OCI-LY1 (cell line): ENCODE results near the gene SYNE2.

ENCODE experiments used
- H2AFZ ChIP-seq: fragments of 200-600 bp; sonication (generic), shearing (Covaris generic); 2 replicates; pipeline ENCODE4 v1.6.0; 2014; ENCODE audit warnings: antibody characterized with exemption, mild to moderate bottlenecking, low read length
- H3F3A ChIP-seq: fragments of 200-600 bp; sonication (generic), shearing (Covaris generic); 2 replicates; pipeline ENCODE4 v1.6.0; 2014; ENCODE audit warnings: mild to moderate bottlenecking, antibody characterized with exemption, low read length, moderate library complexity; ENCODE audit not compliant: insufficient read depth
- H3K27ac ChIP-seq: fragments of 200-600 bp; sonication (generic); 2 replicates; pipeline ENCODE4 v1.5.1; 2014; ENCODE audit warnings: low read length, mixed run types, mild to moderate bottlenecking, low read depth; ENCODE audit not compliant: poor library complexity, severe bottlenecking
- H3K27me3 ChIP-seq: fragments of 200-600 bp; sonication (generic); 2 replicates; pipeline ENCODE4 v1.6.0; 2014; ENCODE audit warnings: antibody characterized with exemption, mild to moderate bottlenecking, low read length, moderate library complexity; ENCODE audit not compliant: insufficient read depth
- H3K36me3 ChIP-seq: fragments of 200-600 bp; sonication (generic); 2 replicates; pipeline ENCODE4 v1.6.1; 2014; ENCODE audit warnings: mild to moderate bottlenecking, antibody characterized with exemption, low read length, moderate library complexity, mixed read lengths; ENCODE audit not compliant: insufficient read depth
- H3K4me1 ChIP-seq: fragments of 200-600 bp; sonication (generic); 2 replicates; pipeline ENCODE4 v1.5.1; 2014; ENCODE audit warnings: mild to moderate bottlenecking, low read length, moderate library complexity; ENCODE audit not compliant: insufficient read depth, severe bottlenecking
- H3K4me2 ChIP-seq: fragments of 200-600 bp; sonication (generic), shearing (Covaris generic); 2 replicates; pipeline ENCODE4 v1.6.1; 2014; ENCODE audit warnings: low read length
- H3K4me3 ChIP-seq: fragments of 200-600 bp; sonication (generic); 2 replicates; pipeline ENCODE4 v1.5.1; 2014; ENCODE audit warnings: low read length, low read depth, mild to moderate bottlenecking, mixed read lengths; ENCODE audit not compliant: poor library complexity, severe bottlenecking
- H3K79me2 ChIP-seq: fragments of 200-600 bp; shearing (Covaris generic); 2 replicates; pipeline ENCODE4 v1.6.1; 2016; ENCODE audit warnings: mixed run types, low read length, mixed read lengths; ENCODE audit not compliant: insufficient read depth
- H3K9ac ChIP-seq: fragments of 200-600 bp; sonication (generic), shearing (Covaris generic); 2 replicates; pipeline ENCODE4 v1.6.1; 2014; ENCODE audit warnings: mild to moderate bottlenecking, low read length, mixed read lengths
- H3K9me2 ChIP-seq: fragments of 200-600 bp; sonication (generic), shearing (Covaris generic); 2 replicates; pipeline ENCODE4 v1.6.1; 2014; ENCODE audit warnings: low read depth, mild to moderate bottlenecking, low read length, mixed read lengths
- H3K9me3 ChIP-seq: fragments of 200-600 bp; shearing (Covaris generic); 2 replicates; pipeline ENCODE4 v1.6.1; 2014; ENCODE audit warnings: low read length, mixed read lengths
- H4K20me1 ChIP-seq: fragments of 200-600 bp; sonication (generic), shearing (Covaris generic); 2 replicates; pipeline ENCODE4 v1.6.0; 2016; ENCODE audit warnings: mild to moderate bottlenecking, low read length; ENCODE audit not compliant: insufficient read depth
- EZH2 ChIP-seq: fragments of 200-600 bp; sonication (generic), shearing (Covaris generic); IDR thresholded peaks from 2 replicates; pipeline ENCODE4 v1.8.0; 2017; ENCODE audit warnings: borderline replicate concordance, mixed run types, mild to moderate bottlenecking, antibody characterized with exemption, low read length, moderate library complexity, mixed read lengths
- TF ChIP-seq, protein P1 (sequence below): fragments of 200-600 bp; sonication (generic), shearing (Covaris generic); IDR thresholded peaks from 2 replicates; pipeline ENCODE4 v1.5.1; 2017; ENCODE audit warnings: mild to moderate bottlenecking, antibody characterized with exemption, low read length, moderate library complexity, mixed read lengths

Gene SYNE2

GRCh38 chr14:64232095-64232838, 379.5 kb downstream of the SYNE2 start:
- H3K27ac ChIP-seq, result peak overlapping the region; percentile 99
- H4K20me1 ChIP-seq, result no peaks in the 10 kb centered on the region
- peaks cover 96% of the 10 kb centered on the region for H3K4me1 ChIP-seq
- H3K9me2 ChIP-seq, result no peaks in the 10 kb centered on the region
- peak overlapping the region; percentile 93 for H3K4me2 ChIP-seq
- peaks cover 62% of the 10 kb centered on the region for H3K79me2 ChIP-seq
- H2AFZ ChIP-seq, result no peak overlapping the region
- H3K9ac ChIP-seq, result peak overlapping the region; percentile 87
- no peaks in the 10 kb centered on the region for H3K9me3 ChIP-seq
- H3F3A ChIP-seq, result peaks cover 3% of the 10 kb centered on the region; the same call in 1 of the 2 replicates
- no peaks in the 10 kb centered on the region for H3K27me3 ChIP-seq
- H3K36me3 ChIP-seq, result peaks cover 58% of the 10 kb centered on the region
- peak overlapping the region; percentile 72 for H3K4me3 ChIP-seq
- TF ChIP-seq, protein P1, sequence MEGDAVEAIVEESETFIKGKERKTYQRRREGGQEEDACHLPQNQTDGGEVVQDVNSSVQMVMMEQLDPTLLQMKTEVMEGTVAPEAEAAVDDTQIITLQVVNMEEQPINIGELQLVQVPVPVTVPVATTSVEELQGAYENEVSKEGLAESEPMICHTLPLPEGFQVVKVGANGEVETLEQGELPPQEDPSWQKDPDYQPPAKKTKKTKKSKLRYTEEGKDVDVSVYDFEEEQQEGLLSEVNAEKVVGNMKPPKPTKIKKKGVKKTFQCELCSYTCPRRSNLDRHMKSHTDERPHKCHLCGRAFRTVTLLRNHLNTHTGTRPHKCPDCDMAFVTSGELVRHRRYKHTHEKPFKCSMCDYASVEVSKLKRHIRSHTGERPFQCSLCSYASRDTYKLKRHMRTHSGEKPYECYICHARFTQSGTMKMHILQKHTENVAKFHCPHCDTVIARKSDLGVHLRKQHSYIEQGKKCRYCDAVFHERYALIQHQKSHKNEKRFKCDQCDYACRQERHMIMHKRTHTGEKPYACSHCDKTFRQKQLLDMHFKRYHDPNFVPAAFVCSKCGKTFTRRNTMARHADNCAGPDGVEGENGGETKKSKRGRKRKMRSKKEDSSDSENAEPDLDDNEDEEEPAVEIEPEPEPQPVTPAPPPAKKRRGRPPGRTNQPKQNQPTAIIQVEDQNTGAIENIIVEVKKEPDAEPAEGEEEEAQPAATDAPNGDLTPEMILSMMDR, result no peak
- no peak for TF ChIP-seq EZH2

DNA sequence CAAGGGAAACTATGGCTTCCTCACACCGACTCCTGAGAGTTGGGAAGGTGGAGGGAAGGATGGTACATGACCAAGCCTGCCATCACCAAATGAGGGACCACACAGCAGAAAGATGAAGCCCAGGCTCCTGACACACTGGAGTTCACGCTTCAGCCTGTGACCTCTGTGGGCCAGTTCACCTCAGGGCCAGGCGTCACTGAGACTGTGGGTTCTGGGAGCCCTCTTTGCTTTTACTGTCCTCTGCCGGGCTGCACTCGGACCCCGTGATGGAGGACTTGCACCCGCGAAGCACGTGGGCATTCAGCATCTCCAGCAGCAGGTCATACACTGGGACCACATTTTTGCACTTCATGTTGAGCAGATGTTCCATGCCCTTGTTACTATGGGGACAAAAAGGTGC, 380.1 kb downstream of the SYNE2 start:
- Histone ChIP-seq H3K9me2 (no peaks in the 10 kb centered on the region), H3K9me3 (no peaks in the 10 kb centered on the region), H3K79me2 (peaks cover 58% of the 10 kb centered on the region), H3K27me3 (no peaks in the 10 kb centered on the region), H3F3A (peaks cover 3% of the 10 kb centered on the region; the same call in 1 of the 2 replicates), H3K27ac (peak overlapping the region; percentile 99), H3K9ac (peak overlapping the region; percentile 87), H2AFZ (no peak overlapping the region), H3K4me2 (peak overlapping the region; percentile 93), H3K4me3 (peak overlapping the region; percentile 72), H3K4me1 (peaks cover 96% of the 10 kb centered on the region), H4K20me1 (no peaks in the 10 kb centered on the region), H3K36me3 (peaks cover 51% of the 10 kb centered on the region)
- TF ChIP-seq, protein P1, result no peak
- no peak for TF ChIP-seq EZH2

DNA sequence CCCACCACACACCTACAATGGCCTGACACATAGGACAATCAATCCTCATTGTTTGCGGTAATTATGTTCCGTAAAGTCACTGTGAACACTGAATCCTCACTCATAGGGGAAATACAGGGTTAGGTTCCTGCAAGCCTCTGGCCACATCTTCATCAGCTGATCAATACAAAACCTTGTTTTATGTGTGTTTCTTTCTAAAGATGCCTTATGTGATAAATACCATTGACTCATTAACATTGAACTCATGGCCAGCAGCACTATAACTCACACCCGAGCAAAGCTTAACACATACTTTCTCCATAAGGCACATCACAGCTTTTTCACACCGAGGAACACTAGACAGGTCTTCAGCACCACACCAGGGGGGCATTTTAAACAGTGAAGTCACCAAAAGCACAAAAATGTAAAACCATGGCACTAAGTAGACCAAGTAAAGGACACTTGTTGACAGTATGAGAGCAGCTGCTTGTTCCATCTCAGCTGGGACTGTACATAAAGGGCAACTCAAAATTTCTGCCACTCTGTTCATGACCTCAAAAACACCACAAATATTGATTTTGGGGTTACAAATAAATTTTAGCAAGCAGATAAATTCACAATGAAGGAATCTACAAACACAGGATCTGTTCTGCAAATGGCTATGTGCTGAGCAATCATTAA, 380.9 kb downstream of the SYNE2 start:
- H3K4me2 ChIP-seq, result peak overlapping the region; percentile 93
- H3F3A ChIP-seq, result peaks cover 3% of the 10 kb centered on the region; the same call in 1 of the 2 replicates
- no peaks in the 10 kb centered on the region for H4K20me1 ChIP-seq
- peak overlapping the region; percentile 87 for H3K9ac ChIP-seq
- TF ChIP-seq EZH2, result no peak
- TF ChIP-seq, protein P1, result no peak
- H3K27ac ChIP-seq, result peak overlapping the region; percentile 99
- peaks cover 96% of the 10 kb centered on the region for H3K4me1 ChIP-seq
- peaks cover 44% of the 10 kb centered on the region for H3K36me3 ChIP-seq
- H3K9me2 ChIP-seq, result no peaks in the 10 kb centered on the region
- H3K27me3 ChIP-seq, result no peaks in the 10 kb centered on the region
- no peak overlapping the region for H2AFZ ChIP-seq
- no peaks in the 10 kb centered on the region for H3K9me3 ChIP-seq
- peaks cover 55% of the 10 kb centered on the region for H3K79me2 ChIP-seq
- H3K4me3 ChIP-seq, result peak overlapping the region; percentile 72
